ENCODE data around the gene STXBP5.

DNA sequence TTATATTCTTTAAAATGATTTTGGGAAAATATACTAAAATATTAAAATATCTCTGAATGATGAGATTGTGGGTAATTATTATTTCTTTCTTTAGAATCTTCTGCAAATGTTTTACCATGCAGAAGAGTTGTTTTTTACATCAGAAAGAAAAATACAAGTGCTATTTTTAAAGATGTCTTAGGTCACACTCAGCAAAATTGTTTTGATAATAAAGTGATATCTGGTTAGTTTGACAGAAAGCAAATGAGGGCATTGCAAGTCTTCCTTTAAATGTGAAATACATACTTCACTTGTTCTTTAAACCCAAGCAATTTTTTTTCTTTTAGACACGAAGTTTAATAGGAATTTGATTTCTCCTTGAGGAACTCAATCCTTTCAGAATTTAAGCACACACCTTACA is 43.6 kb upstream of the STXBP5 start:
- TF ChIP-seq, protein P1, sequence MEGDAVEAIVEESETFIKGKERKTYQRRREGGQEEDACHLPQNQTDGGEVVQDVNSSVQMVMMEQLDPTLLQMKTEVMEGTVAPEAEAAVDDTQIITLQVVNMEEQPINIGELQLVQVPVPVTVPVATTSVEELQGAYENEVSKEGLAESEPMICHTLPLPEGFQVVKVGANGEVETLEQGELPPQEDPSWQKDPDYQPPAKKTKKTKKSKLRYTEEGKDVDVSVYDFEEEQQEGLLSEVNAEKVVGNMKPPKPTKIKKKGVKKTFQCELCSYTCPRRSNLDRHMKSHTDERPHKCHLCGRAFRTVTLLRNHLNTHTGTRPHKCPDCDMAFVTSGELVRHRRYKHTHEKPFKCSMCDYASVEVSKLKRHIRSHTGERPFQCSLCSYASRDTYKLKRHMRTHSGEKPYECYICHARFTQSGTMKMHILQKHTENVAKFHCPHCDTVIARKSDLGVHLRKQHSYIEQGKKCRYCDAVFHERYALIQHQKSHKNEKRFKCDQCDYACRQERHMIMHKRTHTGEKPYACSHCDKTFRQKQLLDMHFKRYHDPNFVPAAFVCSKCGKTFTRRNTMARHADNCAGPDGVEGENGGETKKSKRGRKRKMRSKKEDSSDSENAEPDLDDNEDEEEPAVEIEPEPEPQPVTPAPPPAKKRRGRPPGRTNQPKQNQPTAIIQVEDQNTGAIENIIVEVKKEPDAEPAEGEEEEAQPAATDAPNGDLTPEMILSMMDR (optimal IDR thresholded peaks at IDR 0.05 in 1 of 3, IDR thresholded peaks at IDR 0.05 in 1 of 3, conservative IDR thresholded peaks at IDR 0.05 in 1 of 3; ENCODE audit: extremely low read depth in 1 of 3, insufficient read depth in 2 of 3, low read length in 3 of 3), result no peak
- TF ChIP-seq EZH2 (IDR thresholded peaks at IDR 0.05; ENCODE audit: low read length), result no peak
